ENCODE data around the gene PRAC1. TPM values are rescaled to one million over a fixed set of nuclear protein-coding genes. Genes with fewer than 3 reads are reported as not detected.

Gene PRAC1
- not detected in 2 replicates for total RNA-seq (2014; rRNA removed; shearing (Covaris generic))

DNA sequence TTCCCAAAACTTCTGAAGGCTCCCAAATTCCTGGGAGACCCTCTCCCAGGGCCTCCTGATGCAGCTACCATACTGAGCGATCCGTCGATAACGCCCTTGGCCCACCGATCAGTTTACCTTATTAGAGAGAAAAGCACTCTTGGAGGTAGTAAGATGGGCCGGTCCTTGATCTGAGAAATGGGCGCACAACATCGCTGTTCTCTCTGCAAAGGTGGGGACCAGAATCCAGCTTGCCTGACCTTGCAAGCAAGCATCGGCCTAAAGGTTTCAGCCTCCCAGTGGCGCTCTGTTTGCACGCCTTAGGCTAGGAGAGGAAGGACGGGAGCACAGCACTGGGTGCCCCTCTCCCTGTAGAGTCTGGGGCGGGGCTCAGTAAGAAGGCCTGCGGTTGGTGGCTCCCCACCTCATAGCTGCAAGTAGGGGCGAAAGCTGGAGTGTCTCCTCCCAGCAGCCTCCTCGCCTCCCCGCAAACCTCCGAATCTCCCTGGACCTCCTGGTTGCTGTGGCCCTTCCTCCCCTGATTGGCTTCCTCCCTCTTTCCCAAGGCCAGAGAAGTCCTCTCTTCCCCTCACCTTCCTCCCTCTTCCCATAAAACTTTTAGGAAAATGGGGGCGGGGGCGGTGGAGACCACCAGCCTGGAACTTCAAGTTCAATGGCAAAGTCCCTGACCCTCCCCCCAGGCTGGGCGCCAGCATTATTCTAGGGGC, at the start of gene PRAC1:
PRAC1 (minus strand) TSS at position 318 of the 707 bp plus-strand sequence; CDS start at position 192, 126 bp downstream.
- H3K27me3 ChIP-seq (replicated peaks): peaks cover 97% of the 10 kb centered on the region
- no peaks in the 10 kb centered on the region for H3K36me3 ChIP-seq
- DNase-seq (ENCODE audit: low read depth in 1 of 2, low spot score in 2 of 2): no peak
- no peak within 1 kb of the TSS for H3K4me3 ChIP-seq
- peaks cover 7% of the 10 kb centered on the region for H3K9me3 ChIP-seq (replicated peaks)
- no peak within 1 kb of the TSS for H3K27ac ChIP-seq
- H3K4me1 ChIP-seq (replicated peaks): no peaks in the 10 kb centered on the region

DNA sequence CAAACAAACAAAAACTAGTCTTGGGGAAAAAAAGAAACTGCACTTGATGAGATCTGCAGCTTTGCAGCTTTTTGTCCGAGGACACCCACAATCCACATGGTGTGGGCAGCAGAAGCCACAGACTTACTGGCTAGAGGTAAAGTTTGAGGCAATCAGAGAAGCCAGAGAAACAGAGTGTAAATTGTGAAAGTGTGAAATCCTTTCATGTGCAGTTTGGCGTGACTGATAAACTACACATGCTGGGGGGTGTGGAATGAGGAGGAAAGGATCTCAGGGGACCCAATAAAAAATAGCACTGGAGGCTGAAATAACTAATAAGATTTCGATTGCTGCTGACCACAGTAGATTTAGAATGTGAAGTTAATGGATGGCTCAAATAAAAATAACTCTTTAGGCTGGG, 48.6 kb upstream of the PRAC1 start:
- Histone ChIP-seq H3K27me3 (replicated peaks) (peaks cover 28% of the 10 kb centered on the region), H3K4me1 (replicated peaks) (no peaks in the 10 kb centered on the region)
- DNase-seq (ENCODE audit: low read depth in 1 of 2, low spot score in 2 of 2): no peak

DNA sequence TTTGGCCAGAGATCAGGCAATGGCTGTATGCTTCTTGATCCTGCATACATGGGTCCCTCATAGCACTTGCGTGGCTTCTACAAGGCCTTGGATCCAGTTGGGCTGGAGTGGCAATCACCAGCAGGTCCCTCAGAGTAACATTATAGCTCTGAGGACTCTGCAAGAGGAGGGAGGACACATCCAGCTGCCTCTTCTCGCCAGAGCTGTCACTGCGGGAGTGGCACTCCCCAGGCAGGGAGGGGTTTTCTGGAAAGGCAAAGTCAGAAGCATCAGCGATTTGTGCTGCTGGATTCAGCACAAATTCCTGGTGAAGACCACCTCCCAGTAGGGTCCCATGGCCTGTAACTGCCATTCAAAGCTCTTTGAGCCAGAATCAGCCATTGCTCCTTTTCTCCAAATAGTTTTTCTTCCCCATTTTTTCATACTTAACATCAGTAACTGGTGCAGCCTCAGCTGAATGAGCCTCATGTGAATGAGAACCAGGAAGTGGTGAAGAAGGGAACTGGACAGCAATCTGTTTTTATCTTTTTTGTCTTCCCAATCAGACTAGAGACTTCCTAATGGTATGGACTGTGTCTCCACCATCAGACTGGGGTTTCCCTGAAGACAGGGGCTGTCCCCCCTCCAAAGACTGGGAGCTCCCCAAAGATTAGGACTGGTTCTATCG, 46.8 kb upstream of the PRAC1 start:
- H3K27me3 ChIP-seq (replicated peaks): peaks cover 25% of the 10 kb centered on the region
- no peaks in the 10 kb centered on the region for H3K36me3 ChIP-seq
- H3K27ac ChIP-seq: no peak overlapping the region
- DNase-seq (ENCODE audit: low read depth in 1 of 2, low spot score in 2 of 2): no peak
- no peaks in the 10 kb centered on the region for H3K4me1 ChIP-seq (replicated peaks)
- 0 out of 2 replicates have a peak, but pooled peaks cover 2% of the 10 kb centered on the region for H3K9me3 ChIP-seq (replicated peaks)
- no peak overlapping the region for H3K4me3 ChIP-seq

More for the DNA sequence above, 48.6 kb upstream of the PRAC1 start:
- no peak overlapping the region for H3K4me3 ChIP-seq
- no peaks in the 10 kb centered on the region for H3K36me3 ChIP-seq
- H3K27ac ChIP-seq: no peak overlapping the region
- peaks cover 5% of the 10 kb centered on the region for H3K9me3 ChIP-seq (replicated peaks)

DNA sequence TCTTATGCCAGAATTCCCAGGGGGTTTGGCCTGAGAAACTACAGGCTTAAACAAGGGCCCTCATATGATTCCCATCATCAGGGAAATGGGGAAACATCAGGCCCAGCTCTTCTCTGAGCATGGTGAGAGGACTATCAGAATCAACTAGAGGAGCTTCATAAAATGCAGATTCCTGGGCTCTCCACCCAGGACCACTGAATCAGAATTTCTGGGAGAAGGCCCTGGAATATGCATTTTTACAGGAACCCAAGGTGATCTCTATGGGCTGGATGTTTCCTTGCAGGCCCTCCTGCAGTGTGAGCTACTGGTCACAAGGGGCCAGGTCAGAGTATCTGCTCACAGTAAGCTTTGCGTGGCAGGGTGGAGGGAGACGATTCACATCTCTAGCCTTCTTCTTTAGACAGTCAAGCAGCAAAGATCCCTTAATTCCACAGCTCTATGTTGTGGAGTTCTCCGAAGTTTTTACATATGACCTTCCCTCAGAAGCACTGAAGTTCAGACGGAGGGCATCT, 45.0 kb upstream of the PRAC1 start:
- no peak for DNase-seq (ENCODE audit: low read depth in 1 of 2, low spot score in 2 of 2)
- peaks cover 36% of the 10 kb centered on the region for H3K27me3 ChIP-seq (replicated peaks)
- 0 out of 2 replicates have a peak, but pooled peaks cover 2% of the 10 kb centered on the region for H3K9me3 ChIP-seq (replicated peaks)
- H3K4me3 ChIP-seq: no peak overlapping the region
- no peak overlapping the region for H3K27ac ChIP-seq
- no peaks in the 10 kb centered on the region for H3K36me3 ChIP-seq
- no peaks in the 10 kb centered on the region for H3K4me1 ChIP-seq (replicated peaks)

DNA sequence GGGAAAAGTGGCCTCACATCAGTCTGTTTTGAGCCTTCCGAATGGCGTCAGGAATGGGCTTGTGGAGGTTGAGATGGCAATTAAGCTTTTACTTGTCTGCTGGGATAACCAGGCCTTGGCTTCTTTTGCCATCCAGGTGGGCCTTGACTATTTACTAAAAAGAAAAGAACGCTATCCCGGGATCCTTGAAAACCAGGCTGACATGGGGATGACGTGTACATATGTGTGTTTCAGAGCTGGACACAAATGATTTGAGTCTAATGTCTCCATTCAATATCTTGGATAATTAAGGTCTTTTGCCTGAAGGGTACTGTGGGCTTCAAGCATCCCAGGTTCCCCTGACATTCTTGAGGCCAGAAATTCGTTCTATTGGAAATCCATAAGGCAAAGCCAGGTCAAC, 38.8 kb upstream of the PRAC1 start:
- DNase-seq (ENCODE audit: low read depth in 1 of 2, low spot score in 2 of 2): no peak
- no peaks in the 10 kb centered on the region for H3K36me3 ChIP-seq
- no peak overlapping the region for H3K4me3 ChIP-seq
- no peak overlapping the region for H3K27ac ChIP-seq
- H3K9me3 ChIP-seq (replicated peaks): 0 out of 2 replicates have a peak, but pooled peaks cover 2% of the 10 kb centered on the region
- no peaks in the 10 kb centered on the region for H3K4me1 ChIP-seq (replicated peaks)
- peaks cover 70% of the 10 kb centered on the region for H3K27me3 ChIP-seq (replicated peaks)

DNA sequence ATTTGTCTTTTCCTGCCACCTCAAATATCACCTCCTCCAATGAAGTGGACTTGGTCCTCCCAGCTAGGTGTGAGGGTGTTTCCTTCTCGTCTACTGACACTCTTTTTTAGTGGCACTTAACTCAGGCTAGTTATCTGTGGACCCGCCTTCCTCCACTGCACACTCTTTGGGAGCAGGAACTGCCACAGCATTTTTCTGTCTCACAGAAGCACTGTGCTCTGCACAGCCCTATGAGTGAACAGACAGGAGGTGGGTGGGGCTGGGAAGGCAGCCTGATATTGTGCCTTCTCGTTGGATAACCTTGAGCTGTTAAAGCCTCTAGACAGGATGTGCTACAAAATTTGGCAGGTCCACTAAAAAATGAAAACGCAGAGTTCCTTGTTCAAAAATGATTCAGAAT, 38.1 kb upstream of the PRAC1 start:
- DNase-seq (ENCODE audit: low read depth in 1 of 2, low spot score in 2 of 2): no peak
- H3K4me1 ChIP-seq (replicated peaks): no peaks in the 10 kb centered on the region
- H3K27me3 ChIP-seq (replicated peaks): peaks cover 75% of the 10 kb centered on the region
- H3K36me3 ChIP-seq: no peaks in the 10 kb centered on the region
- no peak overlapping the region for H3K27ac ChIP-seq
- no peak overlapping the region for H3K4me3 ChIP-seq
- no peaks in the 10 kb centered on the region for H3K9me3 ChIP-seq (replicated peaks)

DNA sequence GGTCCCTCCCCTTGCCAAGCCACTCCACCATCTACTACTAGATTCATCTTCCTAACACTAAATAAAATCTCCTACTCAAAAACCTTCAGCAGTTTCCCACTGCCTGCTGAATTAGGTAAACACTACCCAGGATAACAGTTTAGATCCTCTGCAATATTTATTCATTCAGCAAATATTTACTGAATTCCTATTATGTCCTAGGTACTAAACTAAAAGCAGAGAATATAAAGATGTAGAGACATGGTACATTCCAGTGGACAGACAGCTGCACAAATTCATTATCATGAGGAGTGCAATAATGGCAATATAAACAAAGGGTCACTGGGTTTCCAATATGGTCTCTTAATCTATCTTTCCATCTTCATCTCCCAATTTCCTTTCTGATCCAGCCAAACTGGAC, 37.0 kb upstream of the PRAC1 start:
- peaks cover 78% of the 10 kb centered on the region for H3K27me3 ChIP-seq (replicated peaks)
- no peak for DNase-seq (ENCODE audit: low read depth in 1 of 2, low spot score in 2 of 2)
- H3K4me3 ChIP-seq: no peak overlapping the region

DNA sequence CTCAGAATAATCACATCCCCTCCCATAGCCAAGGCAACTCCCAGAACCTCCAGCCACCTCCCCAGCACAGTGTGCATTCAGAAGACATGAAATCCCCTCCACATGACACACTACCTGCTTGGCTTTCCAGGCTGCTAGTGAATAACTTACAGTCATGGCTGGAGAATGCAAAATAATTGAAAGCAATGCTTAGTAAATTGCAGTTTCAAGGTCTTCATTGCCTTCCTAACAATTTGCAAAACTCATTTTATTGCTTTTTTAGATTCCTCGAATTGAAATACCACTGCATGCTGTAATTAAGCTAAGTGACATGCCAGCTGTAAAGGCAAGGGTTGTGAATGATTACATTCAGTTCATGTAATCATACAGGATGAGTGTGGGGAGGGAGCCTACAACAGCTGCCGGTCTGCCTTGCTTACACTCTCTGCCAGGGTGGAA, 35.2 kb upstream of the PRAC1 start:
- no peak for DNase-seq (ENCODE audit: low read depth in 1 of 2, low spot score in 2 of 2)
- Histone ChIP-seq H3K27me3 (replicated peaks) (peaks cover 86% of the 10 kb centered on the region), H3K36me3 (no peaks in the 10 kb centered on the region)

More for the DNA sequence above, 37.0 kb upstream of the PRAC1 start:
- Histone ChIP-seq H3K27ac (no peak overlapping the region), H3K9me3 (replicated peaks) (no peaks in the 10 kb centered on the region), H3K36me3 (no peaks in the 10 kb centered on the region), H3K4me1 (replicated peaks) (no peaks in the 10 kb centered on the region)

DNA sequence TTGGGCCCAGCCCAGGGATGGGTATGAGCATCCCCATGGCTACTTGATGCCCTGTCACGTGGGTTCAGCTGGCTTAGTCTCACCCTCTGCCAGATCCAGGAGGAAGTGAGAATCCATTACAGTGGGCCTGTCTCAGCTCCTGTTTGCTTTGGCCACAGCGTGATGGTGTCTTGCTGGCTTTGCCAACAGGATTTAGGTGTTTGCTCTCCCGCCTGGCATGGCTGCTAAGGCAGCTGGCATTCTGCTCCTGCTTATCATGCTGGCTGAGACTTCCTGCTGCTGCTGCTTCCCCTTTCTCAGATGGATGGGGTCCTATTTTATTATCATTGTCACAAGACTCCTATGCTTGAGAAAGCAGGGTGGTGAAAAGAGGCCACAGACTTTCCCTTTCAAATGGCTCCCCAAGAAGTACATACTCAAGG, 34.5 kb upstream of the PRAC1 start:
- no peak for DNase-seq (ENCODE audit: low read depth in 1 of 2, low spot score in 2 of 2)
- Histone ChIP-seq H3K36me3 (no peaks in the 10 kb centered on the region), H3K9me3 (replicated peaks) (no peaks in the 10 kb centered on the region), H3K4me3 (no peak overlapping the region), H3K4me1 (replicated peaks) (no peaks in the 10 kb centered on the region), H3K27me3 (replicated peaks) (peaks cover 89% of the 10 kb centered on the region), H3K27ac (no peak overlapping the region)

More for the DNA sequence above, 35.2 kb upstream of the PRAC1 start:
- no peaks in the 10 kb centered on the region for H3K4me1 ChIP-seq (replicated peaks)
- H3K9me3 ChIP-seq (replicated peaks): no peaks in the 10 kb centered on the region
- no peak overlapping the region for H3K27ac ChIP-seq
- no peak overlapping the region for H3K4me3 ChIP-seq

DNA sequence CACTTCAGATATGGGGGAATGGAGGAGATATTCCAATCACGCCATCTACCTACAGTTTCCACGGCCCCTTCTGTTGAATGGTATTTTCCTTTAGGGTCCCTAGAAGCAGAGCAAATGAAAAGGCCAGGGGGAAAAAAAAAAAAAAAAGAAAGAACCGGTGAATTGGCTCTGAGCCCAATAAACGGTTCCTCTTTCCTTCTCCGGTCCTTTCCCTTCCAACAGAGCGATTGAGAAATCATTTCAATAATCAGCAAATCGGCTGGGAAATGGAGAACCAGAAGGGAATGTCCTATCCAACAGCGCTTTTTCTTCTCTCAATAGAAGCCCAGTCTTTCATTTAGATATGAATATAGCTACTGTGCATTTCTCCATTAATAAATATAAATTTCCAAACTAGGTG, 33.0 kb upstream of the PRAC1 start:
- DNase-seq (ENCODE audit: low read depth in 1 of 2, low spot score in 2 of 2): no peak
- H3K4me1 ChIP-seq (replicated peaks): no peaks in the 10 kb centered on the region
- no peaks in the 10 kb centered on the region for H3K36me3 ChIP-seq
- no peak overlapping the region for H3K27ac ChIP-seq
- no peaks in the 10 kb centered on the region for H3K9me3 ChIP-seq (replicated peaks)
- no peak overlapping the region for H3K4me3 ChIP-seq
- H3K27me3 ChIP-seq (replicated peaks): peaks cover 91% of the 10 kb centered on the region

DNA sequence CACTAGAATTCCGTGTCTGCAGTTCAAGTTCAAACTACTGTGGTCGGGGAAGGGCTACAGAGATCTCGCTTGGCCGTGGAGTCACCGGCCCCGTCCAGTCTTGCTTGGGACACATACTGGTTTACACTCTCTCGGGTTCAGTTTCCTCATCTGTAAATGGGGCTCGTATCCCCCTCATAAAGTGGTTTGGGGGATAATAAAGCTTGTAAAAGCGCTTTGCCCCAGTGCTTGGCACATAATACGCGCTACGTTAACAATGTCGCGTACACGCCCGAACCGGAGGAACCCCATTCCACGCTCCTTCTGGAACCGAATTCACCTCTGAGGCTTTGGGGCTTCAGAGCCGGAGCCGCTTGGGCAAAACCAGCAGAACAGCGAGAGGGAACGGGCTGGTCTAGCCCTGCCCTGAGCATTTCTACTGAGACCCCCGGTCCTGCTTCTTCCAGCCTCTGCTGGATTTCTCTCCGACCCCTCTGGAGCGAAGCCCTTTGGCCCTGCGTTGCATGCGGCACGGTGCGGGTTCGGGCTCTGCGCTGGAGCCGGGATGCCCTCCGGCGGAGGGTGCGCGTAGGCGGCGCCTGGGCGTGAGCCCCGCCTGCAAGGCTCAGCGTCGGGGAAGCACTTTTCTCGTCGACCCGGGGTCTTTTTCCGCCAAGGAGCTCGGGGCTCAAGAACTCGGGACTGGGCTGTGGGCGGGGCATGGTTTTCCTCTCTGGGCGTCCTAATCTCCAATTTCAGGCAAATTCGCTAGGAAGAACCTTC, 32.4 kb upstream of the PRAC1 start:
- no peaks in the 10 kb centered on the region for H3K9me3 ChIP-seq (replicated peaks)
- no peak overlapping the region for H3K4me3 ChIP-seq
- no peak for DNase-seq (ENCODE audit: low read depth in 1 of 2, low spot score in 2 of 2)
- H3K27ac ChIP-seq: no peak overlapping the region
- H3K27me3 ChIP-seq (replicated peaks): peaks cover 94% of the 10 kb centered on the region
- H3K4me1 ChIP-seq (replicated peaks): no peaks in the 10 kb centered on the region
- no peaks in the 10 kb centered on the region for H3K36me3 ChIP-seq

DNA sequence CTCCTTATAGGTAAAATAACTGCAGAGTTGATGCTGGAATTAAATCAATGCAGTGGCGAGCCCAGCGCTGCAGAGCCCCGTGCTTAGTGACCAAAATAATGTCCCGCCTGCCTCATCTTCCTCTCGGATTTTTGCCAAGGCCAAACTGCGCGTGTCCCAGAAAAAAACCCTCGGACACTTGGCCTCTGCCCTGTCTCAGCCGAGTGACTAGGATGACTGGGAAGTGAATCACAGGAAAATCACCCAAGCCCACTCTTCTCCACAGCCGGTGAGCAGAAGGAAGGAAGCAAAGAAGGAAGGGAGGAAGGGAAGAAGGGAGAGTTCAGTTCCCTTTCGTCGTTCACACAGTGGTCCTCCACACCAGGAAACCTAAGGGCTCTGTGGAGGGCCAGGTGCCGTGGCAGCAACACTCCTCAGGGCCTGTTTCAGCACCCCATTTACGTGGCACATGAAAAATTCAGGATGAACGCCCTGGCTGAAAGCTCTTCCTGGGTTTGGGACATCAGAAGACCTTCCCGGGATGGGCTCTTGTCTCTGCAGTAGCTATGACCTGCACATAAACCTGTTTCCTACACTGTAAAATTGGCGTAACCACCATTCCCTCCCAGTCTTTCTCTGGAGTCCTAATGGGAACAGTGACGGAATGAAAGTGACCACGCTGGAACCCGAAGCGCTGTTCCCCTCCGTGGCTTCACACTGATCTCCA, 31.6 kb upstream of the PRAC1 start:
- no peaks in the 10 kb centered on the region for H3K4me1 ChIP-seq (replicated peaks)
- peaks cover 94% of the 10 kb centered on the region for H3K27me3 ChIP-seq (replicated peaks)
- no peak for DNase-seq (ENCODE audit: low read depth in 1 of 2, low spot score in 2 of 2)
- H3K4me3 ChIP-seq: no peak overlapping the region
- no peaks in the 10 kb centered on the region for H3K36me3 ChIP-seq
- no peak overlapping the region for H3K27ac ChIP-seq
- no peaks in the 10 kb centered on the region for H3K9me3 ChIP-seq (replicated peaks)
